DOHH2 (cell line): ENCODE results near the gene CA12.

Experiments used
- H3F3A ChIP-seq: fragments of 200-600 bp; sonication (generic), shearing (Covaris generic); 2 replicates; pipeline ENCODE4 v1.6.0; 2016; ENCODE audit warnings: antibody characterized with exemption, mild to moderate bottlenecking; ENCODE audit not compliant: control insufficient read depth, insufficient read depth
- H3K27ac ChIP-seq: fragments of 200-600 bp; sonication (generic); 2 replicates; pipeline ENCODE4 v1.5.1; 2014; ENCODE audit warnings: low read depth, mild to moderate bottlenecking, low read length, moderate library complexity
- H3K27me3 ChIP-seq: fragments of 200-600 bp; sonication (generic); 2 replicates; pipeline ENCODE4 v1.6.1; 2014; ENCODE audit warnings: mild to moderate bottlenecking, low read length, mixed read lengths; ENCODE audit not compliant: control insufficient read depth
- H3K36me3 ChIP-seq: fragments of 200-600 bp; sonication (generic); 2 replicates; pipeline ENCODE4 v1.6.1; 2014; ENCODE audit warnings: mild to moderate bottlenecking, low read length, moderate library complexity, mixed read lengths; ENCODE audit not compliant: control insufficient read depth
- H3K4me1 ChIP-seq: fragments of 200-600 bp; sonication (generic); 2 replicates; pipeline ENCODE4 v1.6.1; 2014; ENCODE audit warnings: mild to moderate bottlenecking, low read length, mixed read lengths; ENCODE audit not compliant: control insufficient read depth
- H3K4me2 ChIP-seq: fragments of 200-600 bp; sonication (generic); 2 replicates; pipeline ENCODE4 v1.6.0; 2014; ENCODE audit warnings: mild to moderate bottlenecking, low read length, moderate library complexity
- H3K4me3 ChIP-seq: fragments of 200-600 bp; sonication (generic); 2 replicates; pipeline ENCODE4 v1.5.1; 2014; ENCODE audit warnings: mild to moderate bottlenecking, low read length, mixed read lengths
- H3K79me2 ChIP-seq: fragments of 200-600 bp; sonication (generic); 2 replicates; pipeline ENCODE4 v1.6.1; 2014; ENCODE audit warnings: mild to moderate bottlenecking, low read length, mixed read lengths; ENCODE audit not compliant: control insufficient read depth
- H3K9me2 ChIP-seq: fragments of 200-600 bp; sonication (generic); replicated peaks from 2 replicates; pipeline ENCODE4 v1.6.1; 2014; ENCODE audit warnings: mild to moderate bottlenecking, low read length, mixed read lengths; ENCODE audit not compliant: control insufficient read depth
- H3K9me3 ChIP-seq: fragments of 200-600 bp; sonication (generic); 2 replicates; pipeline ENCODE4 v1.6.1; 2014; ENCODE audit warnings: antibody characterized with exemption, low read length, mixed read lengths; ENCODE audit not compliant: control insufficient read depth, insufficient read depth
- H4K20me1 ChIP-seq: fragments of 200-600 bp; sonication (generic); 2 replicates; pipeline ENCODE4 v1.6.0; 2014; ENCODE audit warnings: low read depth, mild to moderate bottlenecking, antibody characterized with exemption, low read length, moderate library complexity; ENCODE audit not compliant: control insufficient read depth, insufficient read depth
- EZH2phosphoT487 ChIP-seq: fragments of 200-600 bp; sonication (generic); IDR thresholded peaks from 2 replicates; pipeline ENCODE4 v1.6.1; 2017; ENCODE audit warnings: borderline replicate concordance, mild to moderate bottlenecking, antibody characterized with exemption, low read length, moderate library complexity, mixed read lengths
- TF ChIP-seq, protein P1 (sequence below): fragments of 200-600 bp; sonication (generic); IDR thresholded peaks from one replicate; pipeline ENCODE4 v1.5.1; 2014; ENCODE audit warnings: antibody characterized with exemption, mild to moderate bottlenecking, low read depth, low read length; ENCODE audit not compliant: poor library complexity, severe bottlenecking

Gene CA12

GRCh38 chr15:63381301-63382204 is at the start of gene CA12:
Gene CA12 (minus strand): TSS chr15:63381846. CDS start chr15:63381720, 126 bp downstream.
- no peak within 1 kb of the TSS for H3K4me3 ChIP-seq
- H3K27me3 ChIP-seq, result peaks cover 40% of the 10 kb centered on the region
- no peaks in the 10 kb centered on the region for H4K20me1 ChIP-seq
- TF ChIP-seq, protein P1, sequence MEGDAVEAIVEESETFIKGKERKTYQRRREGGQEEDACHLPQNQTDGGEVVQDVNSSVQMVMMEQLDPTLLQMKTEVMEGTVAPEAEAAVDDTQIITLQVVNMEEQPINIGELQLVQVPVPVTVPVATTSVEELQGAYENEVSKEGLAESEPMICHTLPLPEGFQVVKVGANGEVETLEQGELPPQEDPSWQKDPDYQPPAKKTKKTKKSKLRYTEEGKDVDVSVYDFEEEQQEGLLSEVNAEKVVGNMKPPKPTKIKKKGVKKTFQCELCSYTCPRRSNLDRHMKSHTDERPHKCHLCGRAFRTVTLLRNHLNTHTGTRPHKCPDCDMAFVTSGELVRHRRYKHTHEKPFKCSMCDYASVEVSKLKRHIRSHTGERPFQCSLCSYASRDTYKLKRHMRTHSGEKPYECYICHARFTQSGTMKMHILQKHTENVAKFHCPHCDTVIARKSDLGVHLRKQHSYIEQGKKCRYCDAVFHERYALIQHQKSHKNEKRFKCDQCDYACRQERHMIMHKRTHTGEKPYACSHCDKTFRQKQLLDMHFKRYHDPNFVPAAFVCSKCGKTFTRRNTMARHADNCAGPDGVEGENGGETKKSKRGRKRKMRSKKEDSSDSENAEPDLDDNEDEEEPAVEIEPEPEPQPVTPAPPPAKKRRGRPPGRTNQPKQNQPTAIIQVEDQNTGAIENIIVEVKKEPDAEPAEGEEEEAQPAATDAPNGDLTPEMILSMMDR, result no peak
- no peak for TF ChIP-seq EZH2phosphoT487
- H3K9me2 ChIP-seq, result no peaks in the 10 kb centered on the region
- H3F3A ChIP-seq, result no peaks in the 10 kb centered on the region
- no peaks in the 10 kb centered on the region for H3K79me2 ChIP-seq
- no peak within 1 kb of the TSS for H3K27ac ChIP-seq
- H3K9me3 ChIP-seq, result no peaks in the 10 kb centered on the region
- no peak within 1 kb of the TSS for H3K4me2 ChIP-seq
- no peaks in the 10 kb centered on the region for H3K4me1 ChIP-seq
- no peaks in the 10 kb centered on the region for H3K36me3 ChIP-seq

- H3K27me3 ChIP-seq, result no peaks in the 10 kb centered on the region
- no peaks in the 10 kb centered on the region for H3F3A ChIP-seq
- no peaks in the 10 kb centered on the region for H3K9me3 ChIP-seq
- H3K9me2 ChIP-seq, result no peaks in the 10 kb centered on the region
- no peaks in the 10 kb centered on the region for H3K4me1 ChIP-seq
- TF ChIP-seq, protein P1, result no peak
- TF ChIP-seq EZH2phosphoT487, result no peak
- no peaks in the 10 kb centered on the region for H3K36me3 ChIP-seq
- no peaks in the 10 kb centered on the region for H3K79me2 ChIP-seq
- no peak overlapping the region for H3K27ac ChIP-seq
- no peaks in the 10 kb centered on the region for H4K20me1 ChIP-seq
- no peak overlapping the region for H3K4me2 ChIP-seq
- H3K4me3 ChIP-seq, result no peak overlapping the region
These were observed 49.3 kb upstream of the CA12 start for GRCh38 chr15:63430766-63431451.

DNA sequence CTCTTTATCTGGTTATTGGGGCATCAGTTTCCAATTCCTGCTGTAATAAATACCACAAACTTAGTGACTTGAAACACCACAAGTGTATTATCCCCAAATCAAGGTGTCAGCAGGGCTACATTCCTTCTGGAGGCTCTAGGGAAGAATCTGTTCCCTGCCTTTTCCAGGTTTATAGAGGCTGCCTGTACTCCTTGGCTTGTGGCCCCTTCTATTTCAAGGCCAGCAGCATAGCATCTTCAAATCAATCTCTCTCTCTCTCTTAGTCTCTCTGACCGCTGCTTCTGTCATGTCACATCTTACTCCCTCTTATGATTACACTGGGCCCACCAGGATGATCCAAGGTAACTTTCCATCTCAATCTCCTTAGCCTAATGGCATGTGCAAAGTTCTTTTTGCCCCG is 44.9 kb upstream of the CA12 start:
- Histone ChIP-seq H3F3A (no peaks in the 10 kb centered on the region), H3K9me2 (no peaks in the 10 kb centered on the region), H3K4me1 (no peaks in the 10 kb centered on the region), H3K9me3 (no peaks in the 10 kb centered on the region), H4K20me1 (no peaks in the 10 kb centered on the region), H3K27ac (no peak overlapping the region), H3K79me2 (no peaks in the 10 kb centered on the region), H3K4me3 (no peak overlapping the region), H3K4me2 (no peak overlapping the region), H3K36me3 (no peaks in the 10 kb centered on the region), H3K27me3 (0 out of 2 replicates have a peak, but pooled peaks cover 2% of the 10 kb centered on the region)
- TF ChIP-seq, protein P1, result no peak
- no peak for TF ChIP-seq EZH2phosphoT487
